GM19043 (cell line): Measurements from ENCODE around the gene CACNA1H.

Experiments used
- ATAC-seq: cut with Tn5 transposase; IDR thresholded peaks from one replicate; pipeline ENCODE4 v1.9.1; 2021; ENCODE audit warnings: low read depth; ENCODE audit not compliant: unreplicated experiment

The CACNA1H gene

GRCh38 chr16:1121601-1122397, 31.1 kb upstream of the CACNA1H start:
- ATAC-seq = no peak

DNA sequence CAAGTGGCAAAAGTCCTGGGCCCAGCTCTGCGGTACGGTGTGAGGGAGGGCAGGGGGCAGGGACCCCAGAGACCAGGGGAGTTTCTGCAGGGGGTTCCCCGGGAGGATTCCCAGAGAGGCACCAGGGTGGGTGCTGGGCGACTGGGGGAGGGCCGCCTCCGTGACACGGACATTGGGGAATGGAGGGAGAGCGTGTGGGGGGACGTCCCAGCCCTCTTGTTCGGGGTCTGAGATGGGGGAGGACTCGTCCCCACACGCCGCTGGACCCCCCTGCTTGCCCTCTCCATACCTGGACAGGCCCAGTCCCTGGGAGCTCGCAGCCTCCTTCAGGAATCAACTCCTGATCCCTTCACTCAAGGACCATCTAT, 30.5 kb upstream of the CACNA1H start:
- ATAC-seq = no peak

DNA sequence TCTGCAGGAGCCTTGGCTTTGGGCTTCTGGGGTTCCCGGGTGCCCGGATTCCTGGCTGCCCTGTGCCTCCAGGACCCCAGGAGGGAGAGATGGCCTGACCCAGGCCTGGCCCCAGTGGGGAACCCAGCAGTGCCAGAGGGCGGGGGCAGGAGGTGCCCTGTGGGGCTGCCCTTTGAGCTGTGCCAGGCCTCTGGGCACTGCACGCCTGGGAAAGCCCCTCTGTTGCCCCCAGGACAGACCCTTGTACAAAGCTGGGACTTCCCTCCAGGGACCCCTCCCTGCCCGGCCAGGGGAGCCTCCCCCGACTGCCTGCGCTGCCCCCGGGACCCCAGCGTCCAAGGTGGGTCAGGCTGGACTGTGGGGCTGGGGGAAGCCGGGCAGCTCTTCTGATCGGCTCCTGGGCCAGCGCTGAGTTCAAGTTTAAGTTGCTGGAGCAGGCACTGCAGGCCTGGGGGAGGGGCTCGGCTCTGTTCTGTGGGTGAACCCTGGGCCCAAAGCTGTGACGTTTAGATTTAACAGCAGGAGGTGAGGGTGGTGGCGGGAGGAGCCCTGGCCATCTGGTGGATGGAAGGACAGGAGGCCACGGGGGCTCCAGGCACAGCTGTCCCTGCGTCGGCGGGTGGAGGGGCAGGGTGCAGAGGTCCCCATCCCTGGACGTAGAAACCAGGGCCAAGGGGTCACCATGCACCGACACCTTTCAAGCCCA, 29.2 kb upstream of the CACNA1H start:
- ATAC-seq = no peak

DNA sequence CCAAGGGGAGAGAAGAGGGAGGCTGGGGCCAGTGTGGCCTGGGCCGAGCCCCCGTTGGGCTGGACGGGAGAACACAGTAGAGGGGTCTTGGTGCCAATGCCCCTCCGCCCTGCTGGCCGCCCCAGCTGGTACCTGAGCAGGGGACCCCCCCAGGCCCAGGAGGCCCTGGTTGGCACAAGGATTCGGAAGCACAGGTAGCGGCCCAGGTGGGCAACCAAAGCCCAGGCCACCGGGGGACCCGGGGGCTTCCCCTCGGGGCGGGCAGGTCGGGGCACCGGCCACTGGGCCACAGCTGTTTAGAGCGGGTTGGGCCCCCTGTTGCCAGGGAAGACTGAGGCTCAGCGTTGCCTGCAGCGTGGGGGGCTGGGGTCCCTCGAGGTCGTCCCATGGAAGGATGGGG, 28.6 kb upstream of the CACNA1H start:
- no peak for ATAC-seq

- no peak for ATAC-seq
Measured at GRCh38 chr16:1124795-1125194, 28.1 kb upstream of the CACNA1H start.

- ATAC-seq = no peak
Measured at GRCh38 chr16:1125471-1125870, 27.4 kb upstream of the CACNA1H start.

- no peak for ATAC-seq
Measured at GRCh38 chr16:1126044-1126443, 26.9 kb upstream of the CACNA1H start.

DNA sequence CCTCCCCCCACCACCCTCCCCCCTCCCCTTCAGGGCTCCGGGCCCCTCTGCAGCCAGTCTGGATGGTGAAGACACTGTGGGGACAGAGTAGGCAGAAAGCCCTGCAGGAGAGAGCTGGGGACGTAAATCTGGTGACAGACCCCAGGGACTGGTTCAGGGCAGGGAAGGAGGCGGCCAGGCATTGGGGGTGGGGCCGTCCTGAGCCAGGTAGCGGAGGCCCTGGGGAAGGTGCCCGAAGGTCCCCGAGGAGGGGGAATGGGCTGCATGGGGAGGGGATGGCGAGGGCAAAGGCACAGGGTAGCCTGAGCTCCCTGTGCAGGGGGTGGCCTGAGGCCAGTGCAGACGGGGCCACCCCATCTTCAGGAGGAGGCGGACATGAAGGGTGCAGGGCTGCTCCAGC, 26.3 kb upstream of the CACNA1H start:
- ATAC-seq = no peak

- no peak for ATAC-seq
Measured at GRCh38 chr16:1127101-1127500, 25.8 kb upstream of the CACNA1H start.

GRCh38 chr16:1127971-1128715, 24.8 kb upstream of the CACNA1H start:
- no peak for ATAC-seq

GRCh38 chr16:1129106-1129960, 23.6 kb upstream of the CACNA1H start:
- ATAC-seq = no peak

DNA sequence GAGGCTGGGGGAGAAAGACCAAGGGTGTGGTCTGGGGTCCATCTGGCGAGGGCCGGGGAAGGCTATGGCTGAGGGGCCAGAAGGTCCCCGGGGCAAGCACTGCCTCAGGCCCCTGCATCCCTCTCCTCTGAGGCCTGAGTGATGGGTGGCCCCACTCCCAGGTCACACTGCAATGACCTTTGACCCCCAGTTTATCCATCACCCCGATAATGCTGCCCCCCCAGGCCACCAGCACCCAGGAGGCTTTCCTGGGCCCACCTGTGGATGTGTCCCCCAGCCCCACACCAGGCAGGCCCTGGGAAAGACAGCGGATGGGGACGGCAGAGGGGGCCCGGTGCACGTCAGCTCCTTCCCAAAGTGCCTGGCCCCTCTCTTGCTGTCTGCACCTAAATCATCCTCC, 22.5 kb upstream of the CACNA1H start:
- no peak for ATAC-seq

GRCh38 chr16:1131378-1131994, 21.4 kb upstream of the CACNA1H start:
- no peak for ATAC-seq

DNA sequence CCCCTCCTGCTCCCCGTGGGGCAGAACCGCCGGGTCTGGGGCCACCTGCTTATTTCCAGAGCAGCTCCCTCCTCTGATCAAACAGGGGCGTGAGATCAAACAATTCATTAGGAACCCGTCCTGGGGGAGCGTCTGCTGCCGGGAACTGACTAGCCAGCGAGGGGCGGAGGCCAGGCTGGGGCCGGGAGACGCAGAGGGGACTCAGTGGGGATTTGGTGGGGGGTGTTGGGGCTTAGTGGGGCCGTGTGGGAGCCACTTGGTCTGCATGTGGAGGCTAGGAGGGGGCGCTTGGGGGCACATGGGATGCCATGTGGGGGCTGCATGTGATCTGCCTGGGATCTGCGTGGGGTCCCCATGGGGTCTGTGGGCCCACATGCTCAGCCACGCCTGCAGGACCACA, 20.5 kb upstream of the CACNA1H start:
- no peak for ATAC-seq

- ATAC-seq = no peak
Measured at GRCh38 chr16:1133271-1133670, 19.6 kb upstream of the CACNA1H start.

DNA sequence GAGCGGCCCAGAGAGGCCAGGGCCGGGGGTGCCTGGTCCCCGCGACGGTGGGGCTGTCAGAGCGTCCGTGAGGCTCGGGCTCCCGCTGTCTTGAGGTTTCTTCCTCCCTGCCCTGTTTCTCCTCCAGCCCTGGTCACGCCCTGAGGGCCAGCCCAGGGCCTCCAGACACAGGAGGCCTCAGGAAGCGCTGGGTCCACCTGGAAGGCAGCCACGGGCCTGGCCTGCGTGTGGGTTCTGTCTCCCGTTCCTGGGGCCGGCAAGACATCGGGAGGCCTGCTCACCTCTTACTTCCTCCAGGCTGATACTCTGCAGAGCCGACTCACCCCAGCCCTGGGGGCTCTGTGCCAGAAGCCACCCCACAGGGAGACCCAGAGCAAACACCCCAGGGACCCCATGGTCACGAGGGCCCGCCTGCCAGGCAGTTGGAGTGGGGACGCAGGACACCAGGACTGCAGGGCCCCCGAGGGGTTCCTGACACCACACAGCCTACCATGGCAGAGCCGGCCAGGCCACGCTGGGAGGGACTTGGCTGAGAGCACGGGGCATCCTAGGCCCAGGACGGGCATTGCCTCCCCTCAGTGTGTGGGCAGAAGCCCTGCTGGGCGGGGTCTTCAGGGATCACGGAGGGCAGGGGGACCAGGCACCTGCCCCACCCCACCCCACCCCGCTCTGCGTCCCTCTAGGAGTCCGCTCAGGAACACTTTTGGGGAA, 18.9 kb upstream of the CACNA1H start:
- ATAC-seq = no peak

- ATAC-seq = no peak
Measured at GRCh38 chr16:1134776-1135458, 18.0 kb upstream of the CACNA1H start.

GRCh38 chr16:1135459-1135825, 17.5 kb upstream of the CACNA1H start:
- ATAC-seq = no peak

- ATAC-seq = no peak
Measured at GRCh38 chr16:1137604-1138003, 15.3 kb upstream of the CACNA1H start.
